ENCODE results near the gene GSG1L. TPM values are rescaled to one million over a fixed set of nuclear protein-coding genes. Genes with fewer than 3 reads are reported as not detected.

GSG1L gene
- total and polyA plus RNA-seq, 9 of the 15 experiments (the other 6 are each of a cell fraction or from before 2014, with no cell fraction given), result not detected

DNA sequence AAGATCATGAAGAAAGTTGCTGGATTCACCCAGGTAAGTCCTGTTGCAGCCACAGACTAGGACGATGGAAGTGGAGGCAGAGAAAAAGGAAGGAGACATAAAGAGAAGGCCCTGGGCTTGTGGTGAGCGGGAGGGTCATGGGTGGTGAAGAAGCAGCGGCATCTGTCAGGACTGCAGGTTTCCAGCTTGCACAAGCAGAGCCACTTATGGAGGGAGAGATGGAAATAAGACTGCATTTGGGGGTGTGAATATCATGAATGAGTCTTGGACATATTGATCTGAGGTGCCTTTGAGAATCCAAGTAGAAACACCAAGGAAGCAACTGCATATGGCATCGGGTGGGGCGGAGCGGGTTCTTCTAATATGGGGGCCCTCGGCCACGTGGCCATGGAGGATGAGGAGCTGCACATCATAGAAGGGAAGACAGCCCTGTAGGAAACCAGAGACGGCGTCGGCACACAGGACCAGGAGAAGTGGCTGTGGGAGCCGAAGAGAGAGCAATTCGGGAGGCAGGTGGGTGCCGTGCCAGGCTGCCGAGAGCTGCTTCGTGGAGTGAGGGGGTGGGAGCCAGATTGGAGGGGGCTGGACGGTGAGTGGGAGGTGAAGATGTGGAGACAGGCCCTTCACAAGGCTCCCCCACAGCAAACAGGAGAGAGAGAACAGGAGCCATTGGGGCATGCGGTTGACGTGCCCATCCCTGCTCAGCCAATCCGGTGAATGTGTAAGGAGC is 243.5 kb downstream of the GSG1L start:
- peaks cover 36 to 73% of the 10 kb centered on the region in 2 experiments; a peak in 4 of 5 replicates for H3K27me3 ChIP-seq (ENCODE audit: control insufficient read depth in 2 of 2, insufficient read depth in 2 of 2, low read length in 2 of 2)
- TF ChIP-seq PCBP1 (IDR thresholded peaks at IDR 0.05; ENCODE audit: low read depth, low read length, poor library complexity, severe bottlenecking) (no peak), PHB2 (IDR thresholded peaks at IDR 0.05; ENCODE audit: low read depth) (no peak), ARID1B (IDR thresholded peaks at IDR 0.05) (no peak)
- peaks cover 9% of the 10 kb centered on the region; the same call in 1 of the 2 replicates for H4K20me1 ChIP-seq (replicated peaks; ENCODE audit: control insufficient read depth, insufficient read depth, low read length)
- FAIRE-seq (no peak), DNase-seq (ENCODE audit: extremely low read depth in 1 of 4, low spot score in 3 of 4) (no peak), ATAC-seq (no peak)
- H2AFZ ChIP-seq (ENCODE audit: low read depth, low read length), result no peak overlapping the region
- H3K36me3 ChIP-seq (ENCODE audit: control insufficient read depth, insufficient read depth, low read length), result no peaks in the 10 kb centered on the region
- WGBS (ENCODE audit: insufficient coverage, low coverage, missing lambda C conversion rate), result 2% methylated on average over 20 of the region's 20 CpGs
- H3K79me2 ChIP-seq (ENCODE audit: control insufficient read depth, insufficient read depth, low read length), result no peaks in the 10 kb centered on the region
- POLR2A ChIA-PET, result no interaction called here
- CTCF ChIA-PET (ENCODE audit: low intra/inter-chr PET ratio), result no interaction called here
- no peak overlapping the region for H3K27ac ChIP-seq (ENCODE audit: extremely low read depth, low read depth, low read length)
- no peaks in the 10 kb centered on the region for H3K4me1 ChIP-seq (replicated peaks in 1 of 2; ENCODE audit: control insufficient read depth in 2 of 2, insufficient read depth in 2 of 2, low read length in 2 of 2)
- no peak overlapping the region for H3K9ac ChIP-seq (ENCODE audit: insufficient read depth in 1 of 2, low read depth in 2 of 2, low read length in 2 of 2)
- H3K4me3 ChIP-seq, result no peak overlapping the region
- intact Hi-C loops (cut with micrococcal nuclease) (no loop called here), in situ Hi-C loops (cut with MboI) (no loop called here)
- BruUV-seq (replicated peaks), result no TSS peak
- H3K4me2 ChIP-seq (ENCODE audit: insufficient read depth, low read length), result no peak overlapping the region
- H3K9me3 ChIP-seq (replicated peaks; ENCODE audit: control insufficient read depth, insufficient read depth, low read depth, low read length), result no peaks in the 10 kb centered on the region
- H3K9me1 ChIP-seq (ENCODE audit: control insufficient read depth, insufficient read depth, low read length), result no peaks in the 10 kb centered on the region

- intact Hi-C loops (cut with micrococcal nuclease), result no loop called here
- no peak for TF ChIP-seq ZNF354B (CRISPR knock-in tag; IDR thresholded peaks at IDR 0.05)
- TF ChIP-seq ZNF398 (CRISPR knock-in tag; IDR thresholded peaks at IDR 0.05), result no peak
- no peak for TF ChIP-seq HCFC1 (IDR thresholded peaks at IDR 0.05; ENCODE audit: low read depth, low read length)
- no peak for TF ChIP-seq POLR2B (IDR thresholded peaks at IDR 0.05; ENCODE audit: low read depth, partially characterized antibody)
- TF ChIP-seq, protein P1, sequence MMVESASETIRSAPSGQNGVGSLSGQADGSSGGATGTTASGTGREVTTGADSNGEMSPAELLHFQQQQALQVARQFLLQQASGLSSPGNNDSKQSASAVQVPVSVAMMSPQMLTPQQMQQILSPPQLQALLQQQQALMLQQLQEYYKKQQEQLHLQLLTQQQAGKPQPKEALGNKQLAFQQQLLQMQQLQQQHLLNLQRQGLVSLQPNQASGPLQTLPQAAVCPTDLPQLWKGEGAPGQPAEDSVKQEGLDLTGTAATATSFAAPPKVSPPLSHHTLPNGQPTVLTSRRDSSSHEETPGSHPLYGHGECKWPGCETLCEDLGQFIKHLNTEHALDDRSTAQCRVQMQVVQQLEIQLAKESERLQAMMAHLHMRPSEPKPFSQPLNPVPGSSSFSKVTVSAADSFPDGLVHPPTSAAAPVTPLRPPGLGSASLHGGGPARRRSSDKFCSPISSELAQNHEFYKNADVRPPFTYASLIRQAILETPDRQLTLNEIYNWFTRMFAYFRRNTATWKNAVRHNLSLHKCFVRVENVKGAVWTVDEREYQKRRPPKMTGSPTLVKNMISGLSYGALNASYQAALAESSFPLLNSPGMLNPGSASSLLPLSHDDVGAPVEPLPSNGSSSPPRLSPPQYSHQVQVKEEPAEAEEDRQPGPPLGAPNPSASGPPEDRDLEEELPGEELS (CRISPR knock-in tag; IDR thresholded peaks at IDR 0.05; ENCODE audit: borderline replicate concordance), result no peak
- TF ChIP-seq THRA (IDR thresholded peaks at IDR 0.05), result no peak
- no peak for TF ChIP-seq HDAC8 (tag; IDR thresholded peaks at IDR 0.05)
- TF ChIP-seq ZNF75A (CRISPR knock-in tag; IDR thresholded peaks at IDR 0.05), result no peak
These were observed 244.2 kb downstream of the GSG1L start for GRCh38 chr16:27819356-27819755.

More at GRCh38 chr16:27819356-27819755, 244.2 kb downstream of the GSG1L start:
- Histone ChIP-seq H3K9me1 (ENCODE audit: control insufficient read depth, insufficient read depth, low read length) (no peaks in the 10 kb centered on the region), H3K27ac (ENCODE audit: extremely low read depth, low read depth, low read length) (no peak overlapping the region), H3K4me1 (replicated peaks in 1 of 2; ENCODE audit: control insufficient read depth in 2 of 2, insufficient read depth in 2 of 2, low read length in 2 of 2) (no peaks in the 10 kb centered on the region), H2AFZ (ENCODE audit: low read depth, low read length) (no peak overlapping the region), H3K9ac (ENCODE audit: insufficient read depth in 1 of 2, low read depth in 2 of 2, low read length in 2 of 2) (no peak overlapping the region), H3K36me3 (ENCODE audit: control insufficient read depth, insufficient read depth, low read length) (no peaks in the 10 kb centered on the region), H3K4me3 (no peak overlapping the region), H4K20me1 (replicated peaks; ENCODE audit: control insufficient read depth, insufficient read depth, low read length) (peaks cover 9% of the 10 kb centered on the region; the same call in 1 of the 2 replicates), H3K27me3 (ENCODE audit: control insufficient read depth in 2 of 2, insufficient read depth in 2 of 2, low read length in 2 of 2) (peaks cover 36 to 68% of the 10 kb centered on the region in 2 experiments; a peak in 4 of 5 replicates), H3K79me2 (ENCODE audit: control insufficient read depth, insufficient read depth, low read length) (no peaks in the 10 kb centered on the region), H3K4me2 (ENCODE audit: insufficient read depth, low read length) (no peak overlapping the region), H3K9me3 (replicated peaks; ENCODE audit: control insufficient read depth, insufficient read depth, low read depth, low read length) (no peaks in the 10 kb centered on the region)
- POLR2A ChIA-PET, result no interaction called here
- DNase-seq (ENCODE audit: extremely low read depth in 1 of 4, low spot score in 3 of 4) (no peak), FAIRE-seq (no peak), ATAC-seq (no peak)
- CTCF ChIA-PET (ENCODE audit: low intra/inter-chr PET ratio), result no interaction called here
- BruUV-seq (replicated peaks), result no TSS peak
- in situ Hi-C loops (cut with MboI), result no loop called here
- 1% methylated on average over 13 of the region's 13 CpGs for WGBS (ENCODE audit: insufficient coverage, low coverage, missing lambda C conversion rate)

Measured in K562 (cell line).